ENCODE results near the gene SCRN1. TPM values are rescaled to one million over a fixed set of nuclear protein-coding genes. Genes with fewer than 3 reads are reported as not detected.

SCRN1 gene
- total and polyA plus RNA-seq, 2 of the 4 experiments (the other 2 are of a cell fraction) = 57.1 to 124 TPM

- H3K56ac ChIP-seq (ENCODE audit: extremely low read depth, insufficient read depth, low read length) = no peak overlapping the region
- peaks cover 11% of the 10 kb centered on the region for H3K27me3 ChIP-seq (ENCODE audit: control insufficient read depth, insufficient read depth, low read length)
- H3K36me3 ChIP-seq (ENCODE audit: control insufficient read depth, insufficient read depth, low read length) = no peaks in the 10 kb centered on the region
- H3K14ac ChIP-seq (replicated peaks; ENCODE audit: low read depth, low read length) = no peak overlapping the region
- H3K9me1 ChIP-seq (ENCODE audit: insufficient read depth, low read length) = no peaks in the 10 kb centered on the region
- no peak overlapping the region for H3K4me2 ChIP-seq (ENCODE audit: low read depth, low read length)
- H3K4me3 ChIP-seq (ENCODE audit: insufficient read depth, low read depth, low read length) = no peak overlapping the region
- H3K4ac ChIP-seq (ENCODE audit: low read depth, low read length) = no peak overlapping the region
- H3K9ac ChIP-seq (ENCODE audit: low read depth, low read length) = no peak overlapping the region
- peak; percentile 65; the same call in 1 of the 2 replicates for ATAC-seq (ENCODE audit: low read depth)
- TF ChIP-seq MAFK (IDR thresholded peaks at IDR 0.05; ENCODE audit: low read depth, low read length) = no peak
- no peak for TF ChIP-seq ELK1 (IDR thresholded peaks at IDR 0.05; ENCODE audit: borderline replicate concordance, low read depth, low read length)
- TF ChIP-seq CHD1 (IDR thresholded peaks at IDR 0.05; ENCODE audit: low read depth, low read length) = no peak
- no peak for TF ChIP-seq MAZ (IDR thresholded peaks at IDR 0.05; ENCODE audit: borderline replicate concordance, low read depth, low read length)
- TF ChIP-seq SMC3 (IDR thresholded peaks at IDR 0.05; ENCODE audit: low read depth, low read length) = peak; percentile 65
- peak; percentile 69 for TF ChIP-seq CTCF (conservative IDR thresholded peaks at IDR 0.05; ENCODE audit: low read depth, low read length)
- no peak for TF ChIP-seq MXI1 (IDR thresholded peaks at IDR 0.05; ENCODE audit: borderline replicate concordance, low read depth, low read length)
- no peak for TF ChIP-seq CEBPB (IDR thresholded peaks at IDR 0.05; ENCODE audit: low read depth, low read length)
- TF ChIP-seq RFX5 (IDR thresholded peaks at IDR 0.05; ENCODE audit: low read depth, low read length) = no peak
- TF ChIP-seq RCOR1 (IDR thresholded peaks at IDR 0.05; ENCODE audit: insufficient replicate concordance, low read length) = no peak
- TF ChIP-seq NFE2L2 (IDR thresholded peaks at IDR 0.05; ENCODE audit: low read depth, low read length) = no peak
- no peak for TF ChIP-seq FOS (IDR thresholded peaks at IDR 0.05; ENCODE audit: low read depth, low read length)
- no peak for TF ChIP-seq POLR2A (IDR thresholded peaks at IDR 0.05; ENCODE audit: low read depth, low read length)
- no peak for TF ChIP-seq BHLHE40 (IDR thresholded peaks at IDR 0.05; ENCODE audit: low read depth, low read length)
- TF ChIP-seq USF2 (IDR thresholded peaks at IDR 0.05; ENCODE audit: low read depth, low read length) = no peak
- TF ChIP-seq RAD21 (IDR thresholded peaks at IDR 0.05; ENCODE audit: low read length) = peak; percentile 66
- H2BK15ac ChIP-seq (ENCODE audit: low read depth, low read length) = no peak overlapping the region
- no peaks in the 10 kb centered on the region for H3K9me3 ChIP-seq (ENCODE audit: control insufficient read depth, insufficient read depth, low read length)
- no peaks in the 10 kb centered on the region for H3K79me1 ChIP-seq (ENCODE audit: low read depth in 1 of 2, low read length in 2 of 2)
- no peak overlapping the region for H3K23ac ChIP-seq (ENCODE audit: low read depth, low read length)
- intact Hi-C loops (cut with micrococcal nuclease) (loop anchor here (1.0 to 2.0 kb wide), 3 partner anchors 43 to 196 kb away; no protein-coding TSS in a partner anchor), in situ Hi-C loops (cut with MboI; ENCODE audit: low sequenced_read_pairs) (loop anchor here (10.0 kb wide), 1 partner anchor 197 kb away; no protein-coding TSS in a partner anchor), dilution Hi-C loops (cut with HindIII; ENCODE audit: low sequenced_read_pairs, unreplicated experiment) (no loop called here)
- BruUV-seq (replicated peaks) = no TSS peak
- no peak overlapping the region for H3K18ac ChIP-seq (ENCODE audit: low read depth, low read length)
- H4K8ac ChIP-seq (ENCODE audit: low read depth in 2 of 2, low read length in 2 of 2) = no peak overlapping the region
- WGBS, 2 experiments (ENCODE audit: extremely low coverage in 2 of 2, insufficient read length in 1 of 2) = 57% methylated on average over 2 of the region's 5 CpGs; no CpG with 5 or more reads in 1 of the 2 experiments
- ChIA-PET CTCF (interaction anchor here (0.6 to 1.4 kb wide), 6 partner anchors 19 to 184 kb away, joined by 3 to 5 read pairs (median 4); no protein-coding TSS in a partner anchor), POLR2A (ENCODE audit: unreplicated experiment) (no interaction called here)
- H2BK120ac ChIP-seq (ENCODE audit: low read depth, low read length) = no peak overlapping the region
- no peak overlapping the region for H4K91ac ChIP-seq (ENCODE audit: insufficient read depth, low read depth, low read length)
- no peaks in the 10 kb centered on the region for H3K4me1 ChIP-seq (ENCODE audit: control insufficient read depth, insufficient read depth, low read length)
- H3K27ac ChIP-seq (ENCODE audit: insufficient read depth, low read length) = no peak overlapping the region
- no peak overlapping the region for H2AFZ ChIP-seq (replicated peaks; ENCODE audit: low read length, poor library complexity)
- H2AK5ac ChIP-seq (ENCODE audit: low read depth, low read length) = no peak overlapping the region
- no peak overlapping the region for H2BK5ac ChIP-seq (ENCODE audit: low read depth, low read length, poor library complexity, severe bottlenecking)
- no peak overlapping the region for H2AK9ac ChIP-seq (replicated peaks; ENCODE audit: low read depth, low read length, poor library complexity)
- no peak overlapping the region for H2BK20ac ChIP-seq (ENCODE audit: low read depth, low read length)
- DNase-seq = peak; percentile 46
- no peak overlapping the region for H4K5ac ChIP-seq (ENCODE audit: low read depth, low read length)
- no peaks in the 10 kb centered on the region for H4K20me1 ChIP-seq (ENCODE audit: insufficient read depth, low read length)
These were observed 111.4 kb downstream of the SCRN1 start for GRCh38 chr7:29878081-29878688.

Data from IMR-90 (cell line).